Right kidney (tissue), 1 donor: ENCODE measurements around the gene RABGAP1L.

ENCODE experiments used
- DNase-seq: peaks from one replicate; pipeline ENCODE4 v3.0.0-alpha.2; 2016

The RABGAP1L gene

DNA sequence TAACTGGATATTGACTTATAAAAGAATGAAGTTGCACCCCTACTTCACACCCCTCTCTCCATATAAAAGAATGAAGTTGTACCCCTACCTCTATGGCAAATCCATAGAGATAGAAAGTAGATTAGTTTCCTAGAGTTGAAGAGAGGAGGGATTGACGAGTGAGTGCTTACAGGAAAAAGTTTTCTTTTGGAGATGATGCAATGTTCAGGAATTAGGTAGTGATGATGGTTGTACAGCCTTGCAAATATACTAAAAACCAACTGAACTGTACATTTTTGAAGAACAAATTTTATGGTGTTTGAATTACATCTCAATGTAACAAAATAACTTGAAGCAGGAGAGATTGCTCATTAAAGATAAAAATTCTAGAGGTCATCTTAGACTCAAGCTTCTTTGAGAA lies 561.3 kb downstream of the RABGAP1L start:
- DNase-seq, result no peak

DNA sequence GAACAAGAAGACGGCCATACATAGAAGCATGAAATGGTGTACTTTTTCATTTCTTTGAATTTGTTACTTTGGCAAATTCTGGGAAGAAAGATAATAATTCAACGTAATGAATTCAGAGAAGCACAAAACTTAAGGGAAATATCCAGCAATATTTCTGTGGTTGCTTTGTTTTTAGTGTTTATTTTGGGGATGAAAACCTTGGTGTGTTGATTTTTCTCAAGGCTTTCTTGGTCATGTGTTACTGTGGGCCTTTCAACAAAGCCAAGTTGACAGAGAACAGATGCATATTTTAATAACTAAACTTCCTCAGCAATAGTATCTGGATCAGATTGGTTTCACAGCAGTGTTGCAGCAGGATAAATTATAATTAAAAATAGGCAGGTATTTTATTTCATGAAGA lies 561.9 kb downstream of the RABGAP1L start:
- DNase-seq, result no peak

DNA sequence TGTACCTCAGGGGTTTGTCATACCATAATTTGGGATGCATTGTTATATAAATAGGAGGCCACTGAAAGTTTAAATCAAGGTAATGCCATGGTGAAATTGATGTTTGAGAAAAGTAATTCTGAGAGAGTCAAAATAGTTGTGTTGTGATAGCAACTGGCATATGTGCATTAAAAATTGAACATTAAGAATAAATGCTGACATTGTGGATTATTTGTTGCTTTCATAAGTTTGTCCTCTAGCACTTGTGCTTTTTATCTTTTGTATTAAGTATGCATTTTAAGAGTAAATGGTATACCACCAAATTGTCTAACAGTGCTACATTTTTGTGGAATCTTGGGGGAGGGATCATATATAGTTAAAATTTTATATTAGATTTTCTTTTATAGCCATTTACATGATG lies 564.5 kb downstream of the RABGAP1L start:
- no peak for DNase-seq

DNA sequence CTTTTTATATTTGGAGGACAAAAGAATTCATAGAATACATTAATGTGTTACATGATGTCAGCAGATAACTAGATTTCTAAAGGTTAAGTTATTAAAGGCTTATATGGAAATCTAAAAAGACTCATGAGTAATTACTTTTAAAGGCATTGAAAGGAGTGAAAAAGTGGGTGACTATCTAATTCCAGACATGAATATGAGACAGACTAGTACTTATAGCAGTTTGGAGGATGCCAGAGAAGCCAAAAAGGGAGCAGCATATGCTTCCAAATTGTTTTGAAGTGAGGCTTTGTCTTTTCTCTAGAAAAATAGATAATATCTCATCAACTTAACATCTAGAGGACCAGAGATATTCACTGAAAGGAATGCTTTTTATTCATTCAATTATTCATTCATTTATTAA lies 564.9 kb downstream of the RABGAP1L start:
- DNase-seq, result no peak

DNA sequence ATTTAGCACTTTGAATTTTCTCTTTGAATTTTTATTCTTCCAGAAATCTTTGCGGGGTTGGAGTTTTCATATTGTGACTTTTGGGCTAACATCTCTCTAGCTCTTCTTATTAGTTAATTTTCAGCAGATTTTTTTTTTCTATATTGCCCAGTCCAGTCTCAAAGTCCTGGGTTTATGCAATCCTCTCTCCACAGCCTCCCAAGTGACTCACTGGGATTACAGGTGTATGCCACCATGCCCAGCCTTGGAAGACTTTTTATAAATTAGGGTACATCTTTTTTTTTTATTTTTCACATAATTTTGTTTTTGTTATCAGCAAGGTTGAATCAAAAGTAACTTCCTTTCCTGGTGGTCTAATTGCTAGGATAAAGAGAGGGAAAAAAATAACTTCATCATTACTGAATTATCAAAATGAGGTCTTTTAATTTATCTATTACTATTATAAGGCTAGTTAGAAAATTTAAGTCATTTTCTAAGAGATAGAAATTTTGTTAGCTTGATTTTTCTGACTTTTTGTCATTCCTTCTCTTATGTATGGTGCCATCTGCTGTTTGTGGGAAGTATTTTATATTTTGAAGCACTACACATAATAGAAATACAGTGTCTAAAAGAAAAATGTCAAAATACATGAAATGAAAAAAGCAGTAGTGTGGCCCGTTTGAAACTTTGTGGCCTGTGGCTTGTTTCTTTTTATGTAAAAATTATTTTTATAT lies 567.0 kb downstream of the RABGAP1L start:
- DNase-seq, result no peak

DNA sequence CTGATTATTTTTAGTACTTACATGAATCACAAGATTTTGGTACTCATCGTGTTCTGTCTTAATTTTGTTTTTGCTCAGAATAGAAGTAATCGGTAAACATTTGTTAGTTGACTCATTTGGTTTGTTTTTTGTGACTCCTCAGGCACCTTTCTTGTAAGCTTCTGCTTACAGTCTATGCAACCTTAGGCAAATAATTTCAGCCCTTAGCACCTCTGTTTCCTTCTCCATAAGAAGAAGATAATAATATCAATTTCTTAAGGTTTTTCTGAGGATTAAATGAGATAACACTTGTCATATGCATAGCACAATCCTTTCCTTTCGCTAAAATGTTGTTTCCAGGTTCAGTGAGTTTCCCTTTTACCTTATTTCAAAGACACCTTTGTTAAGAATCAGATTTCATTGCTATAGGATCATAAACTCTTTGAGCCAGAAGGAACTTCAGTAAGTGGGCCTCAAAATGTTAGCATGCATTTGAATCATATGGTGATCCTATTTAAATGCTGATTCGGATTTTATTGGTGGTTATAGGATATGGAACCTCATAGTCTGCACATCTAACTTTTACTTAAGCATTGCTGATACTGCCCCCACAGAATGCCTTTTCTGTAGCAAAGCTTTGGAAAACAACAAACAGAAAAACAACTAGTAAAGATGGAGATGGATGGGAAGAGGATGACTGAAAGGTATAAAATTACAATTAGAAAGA lies 567.7 kb downstream of the RABGAP1L start:
- DNase-seq, result no peak

DNA sequence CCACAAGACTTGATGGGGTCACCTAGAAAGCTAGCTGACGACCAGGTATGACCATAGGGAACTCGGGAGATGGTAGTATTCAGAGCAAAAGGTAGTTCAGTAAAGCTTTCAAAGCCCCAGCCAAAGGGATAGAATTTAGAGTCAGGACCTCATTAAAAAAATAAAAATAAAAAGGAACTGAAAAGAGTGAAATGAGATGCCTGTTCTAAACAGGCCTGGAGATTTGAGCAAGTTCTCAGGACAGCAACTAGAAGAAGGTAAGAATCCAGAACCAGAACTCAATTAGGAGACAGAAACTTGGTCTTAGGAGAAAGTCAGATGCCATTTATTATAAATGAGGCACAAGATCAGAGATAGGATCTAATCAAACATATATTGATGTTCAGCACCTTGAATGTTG lies 575.0 kb downstream of the RABGAP1L start:
- DNase-seq, result no peak

DNA sequence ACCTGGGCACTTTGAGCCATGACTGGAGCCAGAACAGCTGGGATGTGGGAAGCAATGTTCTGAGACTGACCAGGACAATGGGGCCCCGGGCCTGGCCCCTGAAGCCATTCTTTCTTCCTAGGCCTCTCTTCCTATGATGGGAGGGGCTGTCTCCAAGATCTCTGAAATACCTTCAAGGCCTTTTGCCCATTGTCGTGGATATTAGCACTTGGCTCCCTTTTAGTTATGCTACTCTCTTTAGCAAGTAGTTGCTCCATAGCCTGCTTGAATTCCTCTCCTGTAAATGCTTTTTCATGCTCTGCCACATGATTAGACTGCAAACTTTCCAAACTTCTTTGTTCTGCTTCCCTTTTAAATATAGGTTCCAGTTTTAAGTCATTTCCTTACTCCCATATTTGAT lies 577.5 kb downstream of the RABGAP1L start:
- no peak for DNase-seq

DNA sequence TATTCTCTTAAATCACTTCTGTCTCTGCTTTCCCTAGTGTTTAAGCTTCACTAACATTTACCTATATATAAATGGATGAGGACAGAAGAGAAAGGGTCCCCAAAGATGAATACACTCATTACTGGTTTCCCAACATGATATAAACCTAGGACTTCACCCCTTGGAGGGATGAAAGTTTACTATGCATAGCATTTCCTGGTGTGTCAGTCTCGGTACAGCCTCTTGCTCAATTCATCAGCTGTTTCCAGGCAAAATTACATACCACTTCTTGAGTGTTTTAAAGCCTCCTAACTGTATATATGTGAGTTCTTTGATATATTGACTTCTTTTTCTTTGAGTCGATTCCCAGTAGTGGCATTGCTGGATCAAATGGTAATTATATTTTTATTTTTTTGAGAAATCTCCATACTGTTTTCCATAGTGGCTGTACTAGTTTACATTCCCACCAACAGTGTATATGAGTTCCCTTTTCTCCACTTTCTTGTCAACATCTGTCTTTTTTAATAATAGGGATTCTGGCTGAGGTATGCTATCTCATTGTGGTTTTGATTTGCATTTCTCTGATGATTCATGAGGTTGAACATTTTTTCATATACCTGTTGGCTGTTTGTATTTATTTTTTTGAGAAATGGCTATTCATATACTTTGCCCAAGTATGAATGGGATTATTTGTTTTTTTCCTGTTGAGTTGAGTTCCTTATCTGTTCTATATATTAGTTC lies 581.1 kb downstream of the RABGAP1L start:
- DNase-seq, result no peak

DNA sequence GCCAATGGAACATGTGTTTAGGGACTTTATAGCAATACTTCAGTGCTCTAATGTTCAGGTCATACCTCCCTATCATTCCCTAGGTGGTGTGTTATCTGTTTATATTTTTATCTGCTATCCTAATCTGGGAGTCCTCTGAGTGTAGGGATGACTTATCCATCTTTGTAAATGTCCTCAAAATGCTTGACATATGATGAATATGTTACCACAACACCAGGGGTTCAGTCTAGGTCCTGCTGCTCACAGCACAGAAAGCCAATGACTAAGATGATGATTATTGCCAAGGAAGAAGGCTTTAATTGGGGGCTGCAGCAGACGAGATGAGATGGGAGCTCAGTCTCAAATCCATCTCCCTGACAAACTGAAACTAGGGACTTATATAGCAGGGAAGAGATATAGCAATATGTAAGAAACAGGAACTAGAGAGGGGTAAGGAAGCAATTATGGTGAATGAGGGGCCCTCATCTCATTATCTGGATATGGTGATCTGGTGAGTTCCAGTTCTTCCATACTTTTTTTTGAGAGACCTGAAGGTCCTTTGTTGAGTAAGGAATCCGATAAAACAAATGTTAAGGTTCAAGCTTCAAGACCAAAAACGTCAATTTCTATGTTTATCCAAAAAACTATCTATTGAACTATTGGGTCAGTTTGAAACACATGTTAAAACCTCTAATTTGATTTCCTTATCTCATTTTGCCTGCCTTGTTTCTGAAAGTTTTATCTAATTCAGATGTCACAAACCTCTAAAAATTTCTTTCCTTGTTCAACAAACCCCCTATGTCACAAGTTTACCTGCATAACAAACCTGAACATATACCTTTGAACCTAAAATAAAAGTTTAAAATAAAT lies 583.7 kb downstream of the RABGAP1L start:
- DNase-seq, result no peak

DNA sequence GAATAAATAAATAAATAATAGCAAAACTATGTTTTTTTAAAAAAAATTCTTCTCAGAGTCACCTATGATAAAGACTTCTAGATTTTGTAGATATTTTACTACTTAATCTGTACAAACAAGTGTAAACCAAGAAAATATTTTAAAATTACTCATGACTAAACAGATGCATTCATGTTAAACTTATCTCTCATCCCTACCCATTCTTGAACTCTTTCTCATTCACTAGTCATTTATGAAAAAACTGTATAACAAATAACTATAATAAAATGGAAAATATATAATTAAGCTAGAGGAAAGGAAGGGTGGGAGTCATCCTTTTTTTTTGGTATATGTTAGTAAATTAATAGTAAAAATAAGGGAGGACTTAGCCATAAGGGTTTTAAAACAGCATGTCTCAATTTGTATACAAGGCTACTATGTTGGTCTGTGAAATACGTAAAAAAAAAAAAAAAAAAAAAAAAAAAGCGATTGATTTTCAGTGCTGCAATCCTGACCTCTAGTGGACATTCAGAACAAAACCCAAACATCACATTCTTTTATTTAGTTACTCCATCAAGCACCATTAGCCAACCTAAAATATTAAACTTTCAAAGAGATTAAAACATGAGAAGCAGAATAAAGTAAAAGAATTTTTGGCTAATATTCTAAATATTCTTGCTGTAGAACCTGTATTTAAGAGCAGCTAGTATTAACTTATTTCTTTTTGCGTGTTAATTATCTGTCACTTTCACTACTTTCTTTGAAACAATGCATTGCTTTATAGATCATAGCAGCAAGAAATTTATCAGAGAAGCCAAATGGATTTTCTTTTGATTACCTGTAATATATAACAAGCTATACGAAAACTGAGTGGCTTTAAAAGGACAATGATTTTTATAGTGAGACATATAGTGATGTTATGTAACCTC lies 584.6 kb downstream of the RABGAP1L start:
- DNase-seq, result no peak

DNA sequence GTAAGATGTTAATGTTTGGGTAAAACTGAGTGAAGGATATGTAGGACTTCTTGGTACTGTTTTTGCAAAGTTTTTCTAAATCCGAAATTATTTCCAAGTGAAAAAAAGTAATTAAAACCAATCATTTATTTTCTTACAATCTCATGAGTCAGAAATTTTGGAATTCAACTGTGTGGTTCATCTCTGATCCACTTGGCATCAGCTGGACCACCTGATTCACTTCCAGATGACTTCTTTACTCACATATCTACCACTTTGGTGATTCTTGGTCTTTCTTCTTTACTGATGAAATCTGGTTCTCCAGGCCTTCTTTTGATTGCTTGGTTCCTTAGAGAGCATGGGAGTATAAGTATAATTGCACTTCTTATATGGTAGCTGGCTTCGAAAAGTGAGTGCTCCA lies 585.6 kb downstream of the RABGAP1L start:
- no peak for DNase-seq

DNA sequence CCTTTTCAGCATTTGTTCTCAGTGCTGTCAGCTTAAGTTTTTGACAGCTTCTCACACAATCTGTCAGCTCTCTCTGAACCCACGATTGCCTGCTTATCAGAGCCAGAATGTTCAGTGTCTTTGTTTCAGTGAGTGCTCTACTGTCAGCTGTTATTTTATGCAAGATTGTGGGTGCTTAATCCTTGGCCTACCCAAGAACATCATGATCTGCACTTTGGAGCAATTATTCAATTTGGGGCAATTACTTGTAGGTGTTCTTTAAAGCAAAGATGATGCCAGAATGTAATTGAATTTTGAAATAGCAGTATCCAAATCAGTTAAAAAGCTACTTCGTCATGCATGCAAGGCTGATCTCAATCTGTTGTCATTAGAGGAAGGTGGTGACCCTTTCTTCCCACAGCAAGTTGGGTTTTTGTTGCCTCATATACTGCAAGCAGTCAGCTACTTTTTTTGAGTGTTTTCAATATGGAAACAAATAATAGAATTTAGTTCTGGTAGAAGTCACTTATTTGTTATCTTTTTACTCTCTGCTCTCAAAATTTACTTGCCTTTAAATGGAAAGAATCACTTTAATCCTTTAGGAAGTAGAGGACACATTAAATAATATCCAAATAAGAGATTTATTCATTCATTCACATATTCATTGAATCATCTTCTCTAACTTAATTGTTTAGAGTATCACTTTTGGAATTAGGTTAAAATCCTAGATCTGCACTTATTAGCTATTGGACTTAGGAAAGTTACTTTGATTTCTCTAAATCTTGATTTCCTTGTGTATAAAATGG lies 586.9 kb downstream of the RABGAP1L start:
- no peak for DNase-seq

DNA sequence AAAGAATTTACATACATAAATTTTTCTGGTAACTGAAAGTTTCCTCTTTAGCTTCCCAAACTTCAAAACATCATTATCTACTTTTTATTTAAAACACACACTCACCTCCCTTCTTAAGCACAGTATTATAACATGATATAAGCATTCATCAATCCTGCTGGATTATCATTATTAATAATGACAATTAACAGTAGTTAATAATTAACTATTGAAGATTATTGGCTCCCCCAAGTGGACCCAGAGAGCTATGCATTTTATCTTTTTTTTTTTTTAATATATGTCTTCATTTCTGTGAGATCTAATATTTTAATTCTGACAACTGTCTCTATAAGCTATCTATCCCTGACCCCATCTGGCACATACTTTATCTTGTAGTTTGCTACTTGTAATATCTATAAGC lies 588.3 kb downstream of the RABGAP1L start:
- no peak for DNase-seq

DNA sequence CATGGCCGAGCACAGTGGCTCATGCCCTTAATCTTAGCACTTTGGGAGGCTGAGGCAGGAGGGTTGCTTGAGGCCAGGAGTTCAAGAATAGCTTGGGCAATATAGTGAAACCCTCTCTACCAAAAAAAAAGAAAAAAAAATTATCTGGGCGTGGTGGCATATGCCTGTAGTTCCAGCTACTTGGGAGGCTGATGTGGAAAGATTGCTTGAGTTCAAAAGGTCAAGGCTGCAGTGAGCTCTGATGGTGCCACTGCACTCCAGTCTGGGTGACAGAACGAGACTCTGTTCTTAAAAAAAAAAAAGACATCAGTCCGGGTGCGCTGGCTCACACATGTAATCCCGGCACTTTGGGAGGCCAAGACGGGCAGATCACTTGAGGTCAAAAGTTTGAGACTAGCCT lies 589.3 kb downstream of the RABGAP1L start:
- DNase-seq, result no peak

DNA sequence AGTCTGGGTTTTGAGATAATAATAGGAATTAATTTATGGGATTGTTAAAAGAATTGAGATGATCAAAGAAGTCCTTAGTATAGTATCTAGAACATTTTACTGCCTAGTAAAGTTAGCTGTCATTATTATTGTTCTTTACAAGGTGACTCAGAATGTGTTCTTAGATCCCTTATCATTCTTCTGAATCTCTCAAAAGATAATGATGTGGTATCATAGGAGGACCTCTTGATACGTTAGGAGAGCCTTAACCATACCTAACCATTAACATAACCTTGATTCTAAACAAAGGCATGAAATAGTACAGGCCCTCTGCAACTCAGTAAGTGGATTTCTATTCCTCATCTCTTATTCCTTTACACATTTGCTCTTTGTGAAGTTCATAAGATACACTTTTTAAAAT lies 593.8 kb downstream of the RABGAP1L start:
- no peak for DNase-seq

DNA sequence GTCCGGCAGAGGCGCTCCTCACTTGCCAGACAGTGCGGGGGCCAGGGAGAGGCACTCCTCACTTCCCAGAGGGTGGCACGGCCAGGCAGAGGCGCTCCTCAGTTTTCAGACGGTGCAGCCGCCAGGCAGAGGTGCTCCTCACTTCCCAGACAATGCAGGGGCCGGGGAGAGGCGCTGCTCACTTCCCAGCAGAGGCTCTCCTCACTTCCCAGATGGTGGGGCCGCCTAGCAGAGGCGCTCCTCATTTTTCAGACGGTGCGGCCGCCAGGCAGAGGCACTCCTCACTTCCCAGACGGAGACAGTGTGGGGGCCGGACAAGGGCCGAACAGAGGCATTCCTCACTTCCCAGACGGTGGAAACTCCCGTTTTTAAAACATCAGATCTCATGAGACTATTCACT lies 602.0 kb downstream of the RABGAP1L start:
- DNase-seq, result no peak

DNA sequence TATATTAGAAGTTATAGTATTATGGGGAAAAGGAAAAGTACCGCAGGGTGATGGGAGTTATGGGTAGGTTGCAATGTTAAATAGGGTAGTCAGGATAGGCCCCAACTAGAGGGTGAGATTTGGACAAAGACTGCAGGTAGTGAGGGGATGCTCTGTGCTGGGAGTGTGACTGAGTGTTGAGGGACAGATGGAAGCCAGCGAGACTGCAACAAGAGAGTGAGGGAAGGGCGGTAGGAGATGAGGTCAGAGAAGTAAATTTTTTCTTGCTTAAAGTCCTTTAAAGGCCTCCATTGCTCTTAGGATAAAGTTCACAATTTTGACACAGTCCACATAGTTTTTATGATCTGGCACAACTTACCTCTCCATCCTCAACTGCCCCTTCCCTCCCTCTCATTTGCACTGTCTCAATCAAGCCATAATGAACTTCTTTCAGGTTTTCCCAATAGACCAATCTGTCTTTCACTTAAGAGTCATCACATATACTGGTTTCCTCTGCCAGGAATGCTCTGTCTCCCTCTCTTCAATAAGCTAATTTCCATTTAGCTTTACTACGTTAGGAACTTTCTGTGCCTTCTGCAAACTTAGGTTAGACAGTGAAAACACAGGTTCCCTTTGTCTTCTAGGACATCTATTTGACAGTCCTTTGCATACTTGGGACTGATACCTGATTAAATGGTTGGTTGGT lies 602.7 kb downstream of the RABGAP1L start:
- DNase-seq, result no peak

DNA sequence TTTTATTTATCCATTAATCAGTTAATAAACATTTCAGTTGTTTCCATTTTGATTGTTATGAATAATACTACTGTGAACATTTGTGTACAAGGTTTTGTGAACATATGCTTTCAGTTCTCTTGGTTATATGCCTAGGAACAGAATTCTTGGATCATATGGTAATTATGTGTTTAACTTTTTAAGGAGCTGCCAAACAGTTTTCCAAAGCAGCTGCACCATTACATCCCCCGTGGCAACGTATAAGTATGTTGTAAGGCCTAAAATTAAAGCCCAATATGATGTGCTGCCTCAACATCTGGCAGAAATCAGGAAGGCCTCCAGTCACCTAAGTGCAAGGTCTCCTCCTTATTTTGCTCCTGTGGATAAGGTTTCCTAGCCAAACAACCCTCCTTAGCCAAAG lies 604.9 kb downstream of the RABGAP1L start:
- DNase-seq, result no peak

DNA sequence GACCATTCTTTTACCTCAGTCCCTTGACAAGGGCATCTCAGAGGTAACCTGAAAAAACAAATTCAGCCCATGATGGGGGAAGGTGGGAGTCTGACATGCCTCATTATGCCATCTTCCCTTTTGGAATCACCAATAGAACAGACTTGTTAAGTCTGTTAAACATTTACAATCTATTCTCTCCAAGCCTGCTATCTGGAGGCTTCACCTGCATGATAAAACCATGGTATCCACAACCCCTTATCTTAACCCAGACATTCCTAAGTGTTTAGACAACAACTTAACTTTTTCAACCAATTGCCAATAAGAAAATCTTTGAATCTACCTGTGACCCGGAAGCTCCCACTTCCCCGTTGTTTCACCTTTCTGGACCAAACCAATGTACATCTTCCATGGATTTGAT lies 607.4 kb downstream of the RABGAP1L start:
- DNase-seq, result no peak
